Calu3 (cell line): Measurements from ENCODE around the gene UNKL. TPM values are rescaled to one million over a fixed set of nuclear protein-coding genes. Genes with fewer than 3 reads are reported as not detected.

ENCODE experiments used
- BruUV-seq: library from RNA; stranded (reverse); fragments of 400-500 nt; replicated peaks from 2 replicates; lab custom pipeline; 2021; lab: Mats Ljungman, UMichigan
- CTCF ChIA-PET: fragments of 300-600 bp; sonication (Branson Sonifier 250); formaldehyde crosslinking; loops from one replicate; lab custom pipeline; 2022; ENCODE audit warnings: antibody characterized with exemption; lab: Charles Lee
- DNase-seq: peaks from one replicate; pipeline ENCODE4 v3.0.0; 2022
- H3K27ac Mint-ChIP-seq: one replicate; pipeline ENCODE4 v1.8.0; 2022; ENCODE audit warnings: mixed read lengths; ENCODE audit not compliant: unreplicated experiment
- H3K27me3 Mint-ChIP-seq: one replicate; pipeline ENCODE4 v1.8.0; 2022; ENCODE audit warnings: mixed read lengths; ENCODE audit not compliant: unreplicated experiment
- H3K36me3 Mint-ChIP-seq: one replicate; pipeline ENCODE4 v1.8.0; 2022; ENCODE audit warnings: mild to moderate bottlenecking, moderate library complexity, mixed read lengths; ENCODE audit not compliant: insufficient read depth, unreplicated experiment
- H3K4me1 Mint-ChIP-seq: one replicate; pipeline ENCODE4 v1.8.0; 2022; ENCODE audit warnings: mild to moderate bottlenecking, low read depth, mixed read lengths; ENCODE audit not compliant: unreplicated experiment
- H3K4me3 Mint-ChIP-seq: one replicate; pipeline ENCODE4 v1.8.0; 2022; ENCODE audit warnings: mild to moderate bottlenecking, low read depth, moderate library complexity, mixed read lengths; ENCODE audit not compliant: unreplicated experiment
- H3K9me3 Mint-ChIP-seq: one replicate; pipeline ENCODE4 v1.8.0; 2022; ENCODE audit warnings: low read depth, mixed read lengths; ENCODE audit not compliant: unreplicated experiment
- intact Hi-C: fragments of 100-400 bp; cut with micrococcal nuclease; formaldehyde crosslinking; loops from one replicate; pipeline ENCODE4 v1.10.0; 2022; ENCODE audit not compliant: unreplicated experiment
- total RNA-seq: library from RNA; stranded (reverse); gene quantifications from 2 replicates; pipeline ENCODE4 v1.2.3, GENCODE V29; 2022
- TF ChIP-seq, protein P1 (sequence below): fragments of 200-600 bp; IDR thresholded peaks from one replicate; pipeline ENCODE4 v1.8.0; 2022; ENCODE audit warnings: antibody characterized with exemption; ENCODE audit not compliant: unreplicated experiment

UNKL gene
- total RNA-seq, 1 experiment from 2014 or later = 35.5 TPM

DNA sequence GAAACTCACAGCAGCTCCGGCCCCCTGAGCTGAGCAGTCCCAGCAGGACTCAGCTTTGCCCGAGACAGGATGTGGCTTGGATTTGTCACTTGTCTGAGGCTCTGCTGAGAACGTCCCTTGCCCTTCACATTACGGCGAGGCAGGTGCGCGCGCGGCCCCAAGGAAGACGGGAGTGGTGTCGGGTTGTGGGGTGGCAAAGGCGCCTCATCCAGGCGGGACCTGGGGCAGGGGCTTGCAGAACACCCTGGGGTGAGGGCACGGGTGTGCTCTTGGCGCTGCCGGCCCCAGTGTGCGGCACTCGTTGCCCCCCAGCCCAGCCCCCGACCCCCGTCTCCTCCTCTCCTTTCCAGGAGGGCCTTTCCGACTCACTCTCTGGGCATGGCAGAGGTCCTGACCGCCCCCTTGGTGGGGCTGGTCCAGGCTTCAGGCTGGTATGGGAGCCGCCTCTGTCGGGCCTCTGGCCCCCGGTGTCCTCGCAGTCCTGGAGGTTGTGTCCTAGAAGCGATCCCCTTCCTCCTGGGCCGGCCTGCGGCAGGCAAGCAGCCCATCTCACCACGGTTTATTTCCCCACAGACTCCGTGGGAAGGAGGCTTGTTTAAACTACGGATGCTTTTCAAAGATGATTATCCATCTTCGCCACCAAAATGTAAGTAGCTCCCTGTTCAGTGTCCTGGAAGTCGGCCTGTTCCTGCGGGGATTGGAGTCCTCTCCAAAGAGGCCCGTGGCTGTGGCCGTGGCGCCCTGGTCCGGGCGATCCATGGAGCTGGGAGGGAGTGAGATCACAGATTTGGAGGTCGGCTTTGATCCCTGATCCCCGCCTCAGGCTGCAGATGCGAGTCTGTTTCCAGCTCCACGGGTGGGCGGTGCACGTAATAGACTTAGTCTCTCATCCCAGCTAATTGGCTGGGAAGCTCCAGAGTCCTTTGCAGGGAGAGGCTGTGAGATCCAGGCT, 99.1 kb downstream of the UNKL start:
- TF ChIP-seq, protein P1, sequence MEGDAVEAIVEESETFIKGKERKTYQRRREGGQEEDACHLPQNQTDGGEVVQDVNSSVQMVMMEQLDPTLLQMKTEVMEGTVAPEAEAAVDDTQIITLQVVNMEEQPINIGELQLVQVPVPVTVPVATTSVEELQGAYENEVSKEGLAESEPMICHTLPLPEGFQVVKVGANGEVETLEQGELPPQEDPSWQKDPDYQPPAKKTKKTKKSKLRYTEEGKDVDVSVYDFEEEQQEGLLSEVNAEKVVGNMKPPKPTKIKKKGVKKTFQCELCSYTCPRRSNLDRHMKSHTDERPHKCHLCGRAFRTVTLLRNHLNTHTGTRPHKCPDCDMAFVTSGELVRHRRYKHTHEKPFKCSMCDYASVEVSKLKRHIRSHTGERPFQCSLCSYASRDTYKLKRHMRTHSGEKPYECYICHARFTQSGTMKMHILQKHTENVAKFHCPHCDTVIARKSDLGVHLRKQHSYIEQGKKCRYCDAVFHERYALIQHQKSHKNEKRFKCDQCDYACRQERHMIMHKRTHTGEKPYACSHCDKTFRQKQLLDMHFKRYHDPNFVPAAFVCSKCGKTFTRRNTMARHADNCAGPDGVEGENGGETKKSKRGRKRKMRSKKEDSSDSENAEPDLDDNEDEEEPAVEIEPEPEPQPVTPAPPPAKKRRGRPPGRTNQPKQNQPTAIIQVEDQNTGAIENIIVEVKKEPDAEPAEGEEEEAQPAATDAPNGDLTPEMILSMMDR = no peak
- DNase-seq = no peak
- Mint-ChIP-seq H3K27ac (no peak overlapping the region), H3K4me1 (peaks cover 15% of the 10 kb centered on the region), H3K36me3 (peaks cover 94% of the 10 kb centered on the region), H3K9me3 (no peaks in the 10 kb centered on the region), H3K27me3 (no peaks in the 10 kb centered on the region), H3K4me3 (no peak overlapping the region)
- no TSS peak for BruUV-seq
- intact Hi-C loops = no loop called here
- CTCF ChIA-PET = no interaction called here

DNA sequence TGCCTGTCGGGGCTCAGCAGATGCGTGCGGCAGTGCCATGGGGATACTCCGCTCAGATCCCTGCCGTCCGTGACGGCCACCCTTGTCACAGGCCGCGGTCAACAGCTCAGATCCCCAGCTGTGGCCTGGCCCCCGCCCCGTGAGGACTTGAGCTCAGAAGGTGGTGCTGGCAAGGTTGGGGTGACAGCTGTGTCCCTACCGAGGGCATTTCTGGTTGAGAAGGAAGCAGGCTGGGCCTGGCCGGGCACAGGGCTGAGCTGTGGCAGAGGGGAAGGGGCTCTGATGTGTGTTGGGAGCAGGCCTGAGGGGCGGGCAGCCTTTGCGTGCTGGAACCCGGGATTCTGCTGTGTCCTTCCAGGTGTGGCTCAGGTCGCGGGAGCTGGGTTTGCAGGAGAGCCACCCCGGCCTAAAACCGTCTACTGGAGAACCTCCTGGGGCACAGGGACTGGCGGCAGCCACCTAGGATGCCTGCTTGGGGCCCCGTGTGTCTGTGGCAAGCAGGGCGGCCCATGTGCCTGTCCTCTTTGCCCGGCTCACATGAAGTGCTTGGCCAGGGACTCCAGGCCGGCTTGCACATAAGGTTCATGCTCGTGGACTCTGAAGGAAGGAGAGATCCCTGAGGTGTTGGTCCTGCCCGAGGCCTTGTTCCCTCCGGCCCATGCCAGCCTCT, 100.0 kb downstream of the UNKL start:
- CTCF ChIA-PET = no interaction called here
- intact Hi-C loops = no loop called here
- H3K4me1 Mint-ChIP-seq = peaks cover 20% of the 10 kb centered on the region

DNA sequence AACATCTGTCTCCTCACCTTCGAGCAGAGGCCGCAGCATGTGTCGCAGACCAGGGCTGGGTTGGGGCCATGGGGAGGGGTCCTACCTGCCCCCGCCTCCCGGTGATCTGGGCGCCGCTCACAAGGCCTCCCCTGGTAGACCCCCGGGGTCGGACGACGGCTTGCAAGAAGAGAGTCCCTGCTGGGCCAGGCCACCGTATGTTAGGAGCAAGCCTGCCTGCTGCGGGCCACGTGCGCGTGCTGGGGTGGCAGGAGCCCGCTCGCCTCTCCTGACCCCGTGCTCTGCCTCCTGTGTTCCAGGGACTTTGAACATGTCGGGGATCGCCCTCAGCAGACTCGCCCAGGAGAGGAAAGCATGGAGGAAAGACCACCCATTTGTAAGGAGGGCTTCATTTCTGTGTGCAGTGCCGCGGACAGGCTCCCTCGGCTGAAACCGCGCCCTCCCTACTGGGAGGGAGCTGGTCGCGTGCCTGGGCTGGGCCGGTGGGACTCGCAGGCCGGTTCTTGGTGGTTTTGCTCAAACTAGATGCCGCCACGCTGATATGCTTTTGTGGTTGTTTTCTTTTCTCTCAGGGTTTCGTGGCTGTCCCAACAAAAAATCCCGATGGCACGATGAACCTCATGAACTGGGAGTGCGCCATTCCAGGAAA, 100.7 kb downstream of the UNKL start:
- intact Hi-C loops = no loop called here
- no peak overlapping the region for H3K4me3 Mint-ChIP-seq

More for the DNA sequence above, 100.0 kb downstream of the UNKL start:
- no peak for DNase-seq
- BruUV-seq = no TSS peak
- peaks cover 92% of the 10 kb centered on the region for H3K36me3 Mint-ChIP-seq
- TF ChIP-seq, protein P1 = no peak
- no peaks in the 10 kb centered on the region for H3K9me3 Mint-ChIP-seq
- no peak overlapping the region for H3K4me3 Mint-ChIP-seq
- H3K27ac Mint-ChIP-seq = no peak overlapping the region
- no peaks in the 10 kb centered on the region for H3K27me3 Mint-ChIP-seq

More for the DNA sequence above, 100.7 kb downstream of the UNKL start:
- Mint-ChIP-seq H3K36me3 (peaks cover 91% of the 10 kb centered on the region), H3K9me3 (no peaks in the 10 kb centered on the region), H3K4me1 (peaks cover 20% of the 10 kb centered on the region), H3K27ac (no peak overlapping the region), H3K27me3 (no peaks in the 10 kb centered on the region)
- DNase-seq = no peak
- no TSS peak for BruUV-seq
- CTCF ChIA-PET = no interaction called here
- TF ChIP-seq, protein P1 = no peak

Other genes with a start within 250 kb of the UNKL start
- gene TPSG1, start 189.4 kb downstream of the UNKL start, total RNA-seq = not detected in 2 replicates
- not detected in 2 replicates for gene TPSB2, start 184.5 kb downstream of the UNKL start, total RNA-seq
- gene TPSAB1, start 174.0 kb downstream of the UNKL start, total RNA-seq = not detected in 2 replicates
- not detected in 2 replicates for gene TPSD1, start 158.6 kb downstream of the UNKL start, total RNA-seq
- gene UBE2I, start 105.1 kb downstream of the UNKL start, total RNA-seq = 261 and 271 TPM in 2 replicates
- 2.4 and 7.0 TPM in 2 replicates for gene BAIAP3, start 81.1 kb downstream of the UNKL start, total RNA-seq
- 59.4 and 72.4 TPM in 2 replicates for gene TSR3, start 62.8 kb downstream of the UNKL start, total RNA-seq
- 63.9 and 80.2 TPM in 2 replicates for gene GNPTG, start 62.8 kb downstream of the UNKL start, total RNA-seq
- 16.6 and 23.4 TPM in 2 replicates for gene UQCC4, start 6.0 kb upstream of the UNKL start, total RNA-seq
- gene PERCC1, start 16.4 kb upstream of the UNKL start, total RNA-seq = not detected in 2 replicates
- gene CCDC154, start 29.9 kb upstream of the UNKL start, total RNA-seq = 3.2 and 6.1 TPM in 2 replicates
- gene CLCN7, start 60.3 kb upstream of the UNKL start, total RNA-seq = 117 and 122 TPM in 2 replicates
- not detected in 2 replicates for gene PTX4, start 74.2 kb upstream of the UNKL start, total RNA-seq
- 84.9 and 85.4 TPM in 2 replicates for gene TELO2, start 78.7 kb upstream of the UNKL start, total RNA-seq
- gene TMEM204, start 119.0 kb upstream of the UNKL start, total RNA-seq = not detected in 2 replicates
- gene IFT140, start 197.4 kb upstream of the UNKL start, total RNA-seq = 29.2 and 29.8 TPM in 2 replicates
- 29.7 and 33.1 TPM in 2 replicates for gene CRAMP1, start 197.7 kb upstream of the UNKL start, total RNA-seq